Measurements from ENCODE around the gene SMIM26.
"Not testable (repeated sequence)": the region's sequence is repeated elsewhere in the genome, so short reads cannot be mapped to it uniquely, and the experiment has no call there.

Gene SMIM26

GRCh38 chr20:18566892-18567738 is at the start of gene SMIM26:
SMIM26 (plus strand) TSS chr20:18567432; CDS start chr20:18567479, 47 bp downstream.
- intact Hi-C loops (cut with DNase I) = loop anchor here (2.0 to 5.0 kb wide), 3 partner anchors 20 to 100 kb away; partner anchors contain the start of genes DZANK1, POLR3F and SEC23B
- DNase-seq = peak; percentile 83 to 98 (median 92)

GRCh38 chr20:18522066-18522465 is 45.2 kb upstream of the SMIM26 start:
- DNase-seq; intact Hi-C loops (cut with DNase I): not testable (repeated sequence)

GRCh38 chr20:18523066-18523465 is 44.2 kb upstream of the SMIM26 start:
- intact Hi-C loops (cut with DNase I) = no loop called here
- no peak for DNase-seq

GRCh38 chr20:18524646-18525045 is 42.6 kb upstream of the SMIM26 start:
- DNase-seq = no peak
- intact Hi-C loops (cut with DNase I) = no loop called here

DNA sequence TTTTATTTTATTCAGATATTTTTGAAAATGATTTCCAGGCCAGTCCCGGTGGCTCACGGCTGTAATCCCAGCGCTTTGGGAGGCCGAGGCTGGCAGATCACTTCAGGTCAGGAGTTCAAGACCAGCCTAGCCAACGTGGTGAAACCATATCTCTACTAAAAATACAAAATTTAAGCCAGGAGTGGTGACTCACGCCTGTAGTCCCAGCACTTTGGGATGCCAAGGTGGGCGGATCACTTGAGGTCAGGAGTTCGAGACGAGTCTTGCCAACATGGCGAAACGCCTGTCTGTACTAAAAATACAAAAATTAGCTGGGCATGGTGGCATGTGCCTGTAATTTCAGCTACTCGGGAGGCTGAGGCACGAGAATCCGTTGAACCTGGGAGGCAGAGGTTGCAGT is 40.5 kb upstream of the SMIM26 start:
- DNase-seq; intact Hi-C loops (cut with DNase I): not testable (repeated sequence)

DNA sequence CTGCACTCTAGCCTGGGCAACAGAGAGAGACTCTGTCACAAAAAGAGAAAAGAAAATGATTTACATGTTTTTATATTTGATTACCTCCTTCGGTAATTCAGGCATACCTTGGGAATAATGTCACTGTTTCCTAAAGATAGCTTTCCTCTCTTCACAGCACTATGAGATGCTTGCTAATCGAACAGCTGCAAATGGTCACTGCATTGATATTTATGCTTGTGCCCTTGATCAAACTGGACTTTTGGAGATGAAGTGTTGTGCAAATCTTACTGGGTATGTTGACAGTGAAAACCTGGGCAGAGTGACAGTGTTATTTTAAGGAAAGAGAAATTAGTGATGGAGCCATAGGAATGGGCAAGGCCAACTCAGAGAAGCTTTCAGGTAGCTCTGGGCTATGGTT is 39.9 kb upstream of the SMIM26 start:
- intact Hi-C loops (cut with DNase I) = no loop called here
- no peak for DNase-seq

DNA sequence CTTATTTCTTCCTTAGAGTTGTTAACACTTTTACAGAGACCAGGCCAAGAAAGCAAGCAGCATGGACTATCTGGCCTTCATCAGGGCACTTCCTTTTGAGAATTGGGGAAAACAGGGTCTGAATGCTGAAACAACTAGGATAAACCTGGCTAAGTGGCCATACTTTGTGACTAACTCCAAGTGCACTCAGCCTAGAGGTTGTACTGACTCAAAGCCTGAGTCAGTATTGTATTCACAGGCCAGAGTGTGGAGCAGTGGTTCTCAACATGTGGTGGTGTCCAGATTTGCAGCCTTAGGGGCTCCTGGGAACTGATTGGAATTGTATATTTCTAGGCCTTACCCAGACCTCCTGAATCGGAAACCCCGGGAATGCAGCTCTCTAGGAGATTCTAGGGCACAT is 39.4 kb upstream of the SMIM26 start:
- no peak for DNase-seq
- intact Hi-C loops (cut with DNase I) = no loop called here

DNA sequence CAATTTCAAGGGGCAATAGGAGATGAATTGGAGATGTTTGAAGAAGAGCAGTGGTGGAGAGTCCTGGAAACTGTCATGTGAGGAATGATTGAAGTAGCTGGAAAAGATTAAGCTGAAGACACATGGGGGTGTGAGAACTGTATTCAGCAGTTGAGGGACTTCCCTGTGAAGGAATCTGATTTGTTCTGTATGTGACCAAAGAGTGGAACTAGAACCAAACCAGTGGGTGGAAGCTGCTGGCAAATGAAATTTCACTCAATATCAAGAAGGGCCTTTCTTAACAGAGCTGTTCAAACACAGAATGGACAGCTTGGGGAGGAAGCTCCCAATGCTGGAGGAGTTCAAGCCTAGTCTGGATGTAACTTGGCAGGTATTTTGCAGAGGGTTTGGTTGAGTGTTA is 38.2 kb upstream of the SMIM26 start:
- no peak for DNase-seq
- intact Hi-C loops (cut with DNase I) = no loop called here

- intact Hi-C loops (cut with DNase I) = no loop called here
These were observed 34.6 kb upstream of the SMIM26 start for GRCh38 chr20:18532626-18533025.

GRCh38 chr20:18533491-18533890 is 33.7 kb upstream of the SMIM26 start:
- intact Hi-C loops (cut with DNase I) = no loop called here
- DNase-seq = no peak

More at GRCh38 chr20:18532626-18533025, 34.6 kb upstream of the SMIM26 start:
- DNase-seq = no peak

DNA sequence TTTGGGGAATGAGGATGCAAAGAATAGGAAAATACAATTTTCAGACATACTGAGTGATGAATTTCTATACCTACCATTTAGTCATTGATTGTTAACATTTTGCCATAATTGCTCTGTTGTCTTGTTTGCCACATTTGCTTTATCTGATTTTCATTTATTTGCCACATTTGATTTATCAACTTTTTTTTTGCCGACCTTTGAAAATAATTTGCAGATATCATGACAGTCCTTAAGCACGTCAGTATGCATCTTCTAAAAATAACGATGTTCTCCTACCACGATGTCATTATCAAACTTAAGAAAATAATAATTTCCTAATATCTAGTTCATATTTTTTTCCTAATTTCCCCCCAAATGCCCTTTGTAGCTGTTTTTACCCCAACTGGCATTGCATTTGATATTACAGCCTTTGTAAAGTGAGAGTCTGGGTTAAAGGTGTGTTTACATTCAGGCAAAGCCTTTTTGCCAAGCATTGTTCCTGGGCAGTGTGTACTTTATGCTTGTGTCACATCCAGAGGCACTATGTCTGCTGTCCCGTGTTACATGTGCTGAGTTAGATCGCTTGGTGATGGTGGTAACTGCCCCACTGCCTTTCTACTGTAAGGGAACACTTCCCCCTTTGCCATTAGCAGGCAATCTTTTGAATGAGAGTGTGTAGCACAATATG is 33.1 kb upstream of the SMIM26 start:
- intact Hi-C loops (cut with DNase I) = no loop called here
- DNase-seq = no peak

DNA sequence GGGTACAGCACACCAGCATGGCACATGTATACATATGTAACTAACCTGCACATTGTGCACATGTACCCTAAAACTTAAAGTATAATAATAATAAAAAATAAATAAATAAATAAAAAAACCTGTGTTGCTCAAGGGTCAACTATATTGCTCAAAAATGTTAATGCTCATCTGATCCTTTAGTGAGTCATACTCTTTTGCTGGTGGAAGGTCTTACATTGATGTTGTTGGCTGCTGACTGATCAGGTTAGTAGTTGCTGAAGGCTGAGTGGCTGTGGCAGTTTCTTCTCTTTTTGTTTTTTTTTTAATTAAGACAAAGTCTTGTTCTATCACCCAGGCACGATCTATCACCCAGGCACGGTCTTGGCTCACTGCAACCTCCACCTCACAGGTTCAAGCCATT is 29.6 kb upstream of the SMIM26 start:
- intact Hi-C loops (cut with DNase I) = no loop called here
- DNase-seq = no peak

DNA sequence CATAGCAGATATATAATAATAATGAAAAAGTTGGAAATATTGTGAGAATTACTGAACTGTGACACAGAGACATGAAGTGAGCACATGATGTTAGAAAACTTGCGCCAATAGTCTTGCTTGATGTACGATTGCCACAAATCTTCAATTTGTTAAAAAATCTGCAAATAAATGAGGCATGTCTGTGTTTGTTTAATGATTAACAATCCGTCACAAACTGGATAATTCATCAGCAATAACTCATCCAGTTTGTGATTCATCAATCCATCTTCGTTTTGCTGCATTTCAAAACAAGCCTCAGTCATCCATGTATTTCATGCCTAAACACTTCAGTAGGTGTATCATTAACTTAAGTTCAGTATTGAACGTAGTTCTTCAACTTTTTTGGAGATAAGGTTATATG is 25.5 kb upstream of the SMIM26 start:
- no peak for DNase-seq
- intact Hi-C loops (cut with DNase I) = no loop called here

DNA sequence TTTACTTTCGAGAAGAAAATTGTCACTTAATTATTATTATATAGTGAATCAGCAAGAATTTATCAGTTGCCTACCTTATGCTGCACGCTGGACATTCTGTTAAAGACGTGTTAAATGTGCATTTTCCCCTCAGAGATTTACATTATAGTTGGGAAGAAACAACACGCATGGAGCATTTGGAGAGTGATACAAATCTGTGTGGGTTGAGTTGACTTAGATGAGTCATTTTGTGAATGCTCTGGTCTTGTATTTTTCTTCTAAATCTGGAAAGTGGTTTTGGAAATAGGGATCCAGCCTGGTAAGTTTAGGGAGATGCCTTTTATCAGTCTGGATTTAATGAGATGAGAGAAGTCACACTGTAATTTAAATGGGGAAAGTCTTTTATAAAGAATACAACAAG is 24.0 kb upstream of the SMIM26 start:
- DNase-seq = no peak
- intact Hi-C loops (cut with DNase I) = no loop called here

GRCh38 chr20:18543932-18544331 is 23.3 kb upstream of the SMIM26 start:
- intact Hi-C loops (cut with DNase I) = no loop called here
- peak in 1 of 10 donors; percentile 27 for DNase-seq

GRCh38 chr20:18545566-18545965 is 21.7 kb upstream of the SMIM26 start:
- no peak for DNase-seq
- intact Hi-C loops (cut with DNase I) = no loop called here

- no peak for DNase-seq
- intact Hi-C loops (cut with DNase I) = no loop called here
These were observed 18.8 kb upstream of the SMIM26 start for GRCh38 chr20:18548465-18548864.

GRCh38 chr20:18553746-18554145 is 13.5 kb upstream of the SMIM26 start:
- DNase-seq = no peak
- intact Hi-C loops (cut with DNase I) = no loop called here

DNA sequence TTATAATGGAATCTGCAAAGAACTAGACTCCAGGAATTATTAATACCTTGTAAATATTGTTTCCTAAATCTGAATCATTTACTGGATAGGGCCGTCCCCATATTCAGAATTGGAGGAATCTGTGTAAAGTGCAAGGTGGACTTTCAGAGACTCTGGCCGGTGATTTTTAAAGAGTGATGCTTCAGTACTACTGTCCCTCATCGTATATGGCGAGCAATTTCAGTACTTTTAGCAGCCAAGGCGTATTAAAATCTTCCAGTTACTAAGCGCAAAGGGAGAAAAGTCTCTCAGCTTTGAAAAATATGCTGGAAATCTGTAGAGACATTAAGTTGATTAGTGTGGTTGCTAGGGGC is 483 bp downstream of the SMIM26 start:
- DNase-seq = no peak
- intact Hi-C loops (cut with DNase I) = loop anchor here (2.0 to 5.0 kb wide), 3 partner anchors 19 to 100 kb away; partner anchors contain the start of genes DZANK1, POLR3F and SEC23B

GRCh38 chr20:18571009-18571408 is 3.8 kb downstream of the SMIM26 start:
- intact Hi-C loops (cut with DNase I) = no loop called here
- DNase-seq = no peak

- DNase-seq = no peak
- intact Hi-C loops (cut with DNase I) = no loop called here
These were observed 4.3 kb downstream of the SMIM26 start for GRCh38 chr20:18571578-18571977.

GRCh38 chr20:18577942-18578341 is 10.7 kb downstream of the SMIM26 start:
- intact Hi-C loops (cut with DNase I) = no loop called here
- DNase-seq = no peak
